HG03039 (cell line): ENCODE data around the gene SLC52A3.

Experiments
- ATAC-seq: cut with Tn5 transposase; IDR thresholded peaks from one replicate; pipeline ENCODE4 v1.9.1; 2021; ENCODE audit warnings: mild to moderate bottlenecking, moderate library complexity; ENCODE audit not compliant: unreplicated experiment

SLC52A3 gene

GRCh38 chr20:770691-771090 is 2.4 kb upstream of the SLC52A3 start:
- no peak for ATAC-seq

GRCh38 chr20:766906-767305 is 1.4 kb downstream of the SLC52A3 start:
- no peak for ATAC-seq

- ATAC-seq, result no peak
These were observed 4.0 kb downstream of the SLC52A3 start for GRCh38 chr20:764255-764654.

GRCh38 chr20:761418-762381 is 6.6 kb downstream of the SLC52A3 start:
- no peak for ATAC-seq

- ATAC-seq, result no peak
These were observed 7.4 kb downstream of the SLC52A3 start for GRCh38 chr20:760751-761417.

- ATAC-seq, result no peak
These were observed 10.8 kb downstream of the SLC52A3 start for GRCh38 chr20:757506-757905.

GRCh38 chr20:755941-756340 is 12.4 kb downstream of the SLC52A3 start:
- ATAC-seq, result no peak

GRCh38 chr20:754904-755303 is 13.4 kb downstream of the SLC52A3 start:
- ATAC-seq, result no peak

GRCh38 chr20:753897-754635 is 14.2 kb downstream of the SLC52A3 start:
- ATAC-seq, result no peak

- ATAC-seq, result no peak
These were observed 15.2 kb downstream of the SLC52A3 start for GRCh38 chr20:753136-753535.

GRCh38 chr20:752291-752690 is 16.0 kb downstream of the SLC52A3 start:
- no peak for ATAC-seq

- no peak for ATAC-seq
These were observed 16.5 kb downstream of the SLC52A3 start for GRCh38 chr20:751761-752160.

- no peak for ATAC-seq
These were observed 17.5 kb downstream of the SLC52A3 start for GRCh38 chr20:750801-751200.

- ATAC-seq, result no peak
These were observed 22.5 kb downstream of the SLC52A3 start for GRCh38 chr20:745683-746301.

GRCh38 chr20:742156-742555 is 26.1 kb downstream of the SLC52A3 start:
- ATAC-seq, result no peak

- ATAC-seq, result no peak
These were observed 26.7 kb downstream of the SLC52A3 start for GRCh38 chr20:741620-742019.

- no peak for ATAC-seq
These were observed 28.1 kb downstream of the SLC52A3 start for GRCh38 chr20:740162-740561.

- ATAC-seq, result no peak
These were observed 28.6 kb downstream of the SLC52A3 start for GRCh38 chr20:739736-740135.

- ATAC-seq, result no peak
These were observed 34.4 kb downstream of the SLC52A3 start for GRCh38 chr20:733861-734260.

- ATAC-seq, result no peak
These were observed 35.6 kb downstream of the SLC52A3 start for GRCh38 chr20:732727-733126.
